ENCODE results near the gene ZMYM4. TPM values are rescaled to one million over a fixed set of nuclear protein-coding genes. Genes with fewer than 3 reads are reported as not detected.

Gene ZMYM4
- total and polyA plus RNA-seq, 7 donors: 4.2 to 46.0 (median 36.7) TPM

DNA sequence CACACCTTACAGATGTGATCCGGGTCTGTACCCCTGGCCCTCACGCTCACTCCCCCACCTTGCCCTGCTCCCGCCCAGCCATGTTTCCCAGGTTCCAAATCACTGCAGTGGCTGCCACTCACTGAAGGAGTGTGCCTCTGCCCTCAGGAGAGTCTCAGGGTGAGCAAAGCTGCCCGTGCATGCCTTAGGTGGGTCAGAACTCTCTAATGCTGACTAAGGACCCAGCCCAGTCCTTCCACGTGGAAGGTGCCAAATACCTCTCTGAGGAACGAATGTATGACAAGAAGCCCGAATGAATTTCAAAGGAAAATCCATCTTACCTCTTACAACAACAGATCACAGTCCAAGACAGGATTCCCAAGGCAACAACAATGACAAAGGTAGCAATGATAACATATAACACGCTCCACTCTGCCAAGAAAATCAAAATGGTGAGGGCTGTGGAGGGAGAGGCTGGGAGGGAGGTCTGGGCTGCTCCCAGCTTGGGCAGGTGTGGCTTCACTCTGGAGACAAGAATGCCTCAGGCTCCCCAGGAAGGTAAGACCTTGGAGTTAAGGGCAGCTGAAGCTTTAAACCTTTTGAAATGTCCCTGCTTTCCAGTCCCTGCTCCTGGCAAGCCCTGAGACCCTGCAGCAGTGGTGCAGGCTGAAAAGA, 173.5 kb downstream of the ZMYM4 start:
- TF ChIP-seq, protein P1, sequence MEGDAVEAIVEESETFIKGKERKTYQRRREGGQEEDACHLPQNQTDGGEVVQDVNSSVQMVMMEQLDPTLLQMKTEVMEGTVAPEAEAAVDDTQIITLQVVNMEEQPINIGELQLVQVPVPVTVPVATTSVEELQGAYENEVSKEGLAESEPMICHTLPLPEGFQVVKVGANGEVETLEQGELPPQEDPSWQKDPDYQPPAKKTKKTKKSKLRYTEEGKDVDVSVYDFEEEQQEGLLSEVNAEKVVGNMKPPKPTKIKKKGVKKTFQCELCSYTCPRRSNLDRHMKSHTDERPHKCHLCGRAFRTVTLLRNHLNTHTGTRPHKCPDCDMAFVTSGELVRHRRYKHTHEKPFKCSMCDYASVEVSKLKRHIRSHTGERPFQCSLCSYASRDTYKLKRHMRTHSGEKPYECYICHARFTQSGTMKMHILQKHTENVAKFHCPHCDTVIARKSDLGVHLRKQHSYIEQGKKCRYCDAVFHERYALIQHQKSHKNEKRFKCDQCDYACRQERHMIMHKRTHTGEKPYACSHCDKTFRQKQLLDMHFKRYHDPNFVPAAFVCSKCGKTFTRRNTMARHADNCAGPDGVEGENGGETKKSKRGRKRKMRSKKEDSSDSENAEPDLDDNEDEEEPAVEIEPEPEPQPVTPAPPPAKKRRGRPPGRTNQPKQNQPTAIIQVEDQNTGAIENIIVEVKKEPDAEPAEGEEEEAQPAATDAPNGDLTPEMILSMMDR (IDR thresholded peaks at IDR 0.05): no peak
- no peak for TF ChIP-seq POLR2AphosphoS5 (IDR thresholded peaks at IDR 0.05)
- TF ChIP-seq POLR2A (IDR thresholded peaks at IDR 0.05): no peak
- no peak for TF ChIP-seq EP300 (IDR thresholded peaks at IDR 0.05)
- H3K9me3 ChIP-seq: no peaks in the 10 kb centered on the region
- no peak for DNase-seq
- H3K36me3 ChIP-seq: peaks cover 33 to 96% (median 44%) of the 10 kb centered on the region in 4 donors
- H3K4me3 ChIP-seq: no peak overlapping the region
- 90 to 93% methylated on average over 8 of the region's 8 CpGs for WGBS, 2 donors
- H3K4me1 ChIP-seq: no peaks in the 10 kb centered on the region
- intact Hi-C loops (cut with DNase I): no loop called here
- no peak overlapping the region for H3K27ac ChIP-seq
- no peaks in the 10 kb centered on the region for H3K27me3 ChIP-seq

DNA sequence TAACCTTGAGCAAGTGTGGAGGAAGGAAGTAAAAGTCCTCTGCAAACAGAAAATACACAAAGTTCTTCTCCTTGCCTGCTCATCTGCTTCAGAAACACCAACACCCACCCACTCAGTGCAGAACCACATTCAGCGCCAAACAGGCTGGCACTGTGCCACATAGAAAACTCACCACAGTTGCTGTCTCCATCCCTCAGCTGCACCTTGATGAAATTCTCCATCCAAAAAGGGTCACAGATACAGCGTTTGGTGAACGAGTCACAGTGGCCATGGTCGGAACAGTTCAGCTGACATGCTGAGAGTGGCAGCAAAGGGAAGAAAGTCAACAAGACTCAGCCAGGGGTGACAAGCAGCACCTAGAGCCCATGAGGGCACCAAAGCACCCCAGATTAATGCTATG, 174.2 kb downstream of the ZMYM4 start:
- no peaks in the 10 kb centered on the region for H3K9me3 ChIP-seq
- no peak for DNase-seq
- H3K4me1 ChIP-seq: no peaks in the 10 kb centered on the region
- intact Hi-C loops (cut with DNase I): no loop called here
- no peaks in the 10 kb centered on the region for H3K27me3 ChIP-seq
- no peak for TF ChIP-seq EP300 (IDR thresholded peaks at IDR 0.05)
- TF ChIP-seq, protein P1 (IDR thresholded peaks at IDR 0.05): no peak
- H3K36me3 ChIP-seq: peaks cover 33 to 98% (median 47%) of the 10 kb centered on the region in 4 donors
- H3K4me3 ChIP-seq: no peak overlapping the region
- H3K27ac ChIP-seq: no peak overlapping the region
- 74 to 90% methylated on average over 4 of the region's 4 CpGs for WGBS, 2 donors

DNA sequence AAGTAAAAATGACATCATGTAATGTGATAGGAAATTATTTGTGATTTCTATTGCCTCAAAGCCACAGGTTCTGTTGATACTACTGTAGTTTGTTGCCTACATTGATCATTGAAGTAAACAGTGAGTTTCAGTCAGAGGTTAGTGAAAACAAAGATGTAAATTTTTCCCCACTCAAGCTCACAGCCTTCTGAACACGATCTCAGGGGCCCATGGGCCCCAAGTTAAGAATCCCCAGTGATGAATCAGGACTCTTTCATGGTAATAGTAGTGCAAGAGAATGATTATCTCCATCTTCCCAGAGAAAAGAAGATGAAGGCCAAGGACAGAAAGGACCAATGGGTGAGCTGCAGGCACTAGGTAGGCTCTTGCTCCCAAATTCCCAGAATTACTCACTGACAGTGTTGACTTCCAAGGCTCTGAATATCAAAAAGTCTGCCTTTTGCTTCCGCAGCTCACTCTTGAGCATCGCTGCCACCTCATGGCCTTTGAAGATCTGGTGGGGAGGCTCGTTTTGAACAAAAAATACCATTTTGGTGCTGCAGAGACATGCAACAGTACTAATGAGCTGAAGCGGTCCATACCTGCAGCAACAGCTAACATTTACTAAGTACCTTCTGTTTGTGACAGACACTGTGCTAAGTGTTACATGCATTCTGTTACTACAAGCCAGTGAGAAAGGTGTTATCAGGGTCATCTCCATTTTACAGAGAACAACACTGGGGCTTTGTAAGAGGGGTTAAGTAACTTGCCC, 175.4 kb downstream of the ZMYM4 start:
- H3K4me3 ChIP-seq: no peak overlapping the region
- no peak overlapping the region for H3K27ac ChIP-seq
- peaks cover 33 to 99% (median 57%) of the 10 kb centered on the region in 4 donors for H3K36me3 ChIP-seq
- WGBS, 2 donors: 78 to 89% methylated on average over 5 of the region's 5 CpGs
- H3K4me1 ChIP-seq: no peaks in the 10 kb centered on the region
- DNase-seq: no peak
- TF ChIP-seq POLR2AphosphoS5 (IDR thresholded peaks at IDR 0.05) (no peak), POLR2A (IDR thresholded peaks at IDR 0.05) (no peak), EP300 (IDR thresholded peaks at IDR 0.05) (no peak)
- TF ChIP-seq, protein P1 (IDR thresholded peaks at IDR 0.05): no peak
- intact Hi-C loops (cut with DNase I): no loop called here
- H3K9me3 ChIP-seq: no peaks in the 10 kb centered on the region
- H3K27me3 ChIP-seq: no peaks in the 10 kb centered on the region

DNA sequence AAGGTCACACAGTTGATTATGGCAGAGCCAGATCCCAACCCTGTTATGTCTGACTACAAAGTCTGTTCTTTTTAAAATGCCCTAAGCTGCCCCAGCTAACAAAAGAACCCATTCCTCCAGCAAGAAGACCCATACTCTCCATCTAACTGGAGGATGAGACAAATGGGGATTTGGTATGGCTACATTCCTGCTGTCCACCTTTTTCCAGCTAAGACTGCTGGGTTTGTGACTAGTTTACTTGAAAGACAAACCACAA, 175.9 kb downstream of the ZMYM4 start:
- peaks cover 30 to 99% (median 56%) of the 10 kb centered on the region in 4 donors for H3K36me3 ChIP-seq
- H3K9me3 ChIP-seq: no peaks in the 10 kb centered on the region
- H3K27ac ChIP-seq: no peak overlapping the region
- intact Hi-C loops (cut with DNase I): no loop called here
- H3K27me3 ChIP-seq: no peaks in the 10 kb centered on the region
- TF ChIP-seq EP300 (IDR thresholded peaks at IDR 0.05): no peak
- no peak for TF ChIP-seq POLR2AphosphoS5 (IDR thresholded peaks at IDR 0.05)
- no peak for TF ChIP-seq POLR2A (IDR thresholded peaks at IDR 0.05)
- TF ChIP-seq, protein P1 (IDR thresholded peaks at IDR 0.05): no peak
- no peak for DNase-seq
- no peak overlapping the region for H3K4me3 ChIP-seq
- no peaks in the 10 kb centered on the region for H3K4me1 ChIP-seq
